Endothelial cell of umbilical vein (primary cell): Measurements from ENCODE around the gene RGSL1. TPM values are rescaled to one million over a fixed set of nuclear protein-coding genes. Genes with fewer than 3 reads are reported as not detected.

Experiments used
- BruUV-seq: library from RNA; stranded (reverse); fragments of 400-500 nt; replicated peaks from 2 replicates; lab custom pipeline; 2021; lab: Mats Ljungman, UMichigan
- CTCF ChIA-PET: fragments of 300-600, 350-600 bp; sonication (Branson Sonifier 250); formaldehyde crosslinking; loops from one replicate; lab custom pipeline; 2021; ENCODE audit warnings: antibody characterized with exemption, inconsistent platforms; lab: Charles Lee
- POLR2A ChIA-PET: fragments of 300-600, 350-600 bp; sonication (Branson Sonifier 250); formaldehyde crosslinking; loops from one replicate; lab custom pipeline; 2021; ENCODE audit warnings: antibody characterized with exemption, inconsistent platforms; lab: Charles Lee
- DNase-seq: peaks from one replicate; pipeline ENCODE4 v3.0.0-alpha.2; 2011; ENCODE audit warnings: low read depth, low spot score
- FAIRE-seq: peaks from 2 replicates; lab custom pipeline; 2011; peaks lifted over from hg19 to GRCh38; lab: Jason Lieb, UNC
- H2AFZ ChIP-seq: 2 replicates; pipeline ENCODE4 v1.6.0; 2012; ENCODE audit warnings: low read depth, low read length, control low read depth, inconsistent platforms
- H3K27ac ChIP-seq: 2 replicates; pipeline ENCODE4 v1.5.1; 2011; ENCODE audit warnings: low read depth, mild to moderate bottlenecking, control low read depth, low read length, moderate library complexity; ENCODE audit not compliant: insufficient read depth
- H3K27me3 ChIP-seq, 2 experiments: 2 replicates each; pipeline versions ENCODE4 v1.6.0 to v1.6.1; 2011; ENCODE audit warnings: low read length in 2 of 2, mixed read lengths in 1 of 2; ENCODE audit not compliant: control insufficient read depth in 2 of 2, insufficient read depth in 2 of 2
- H3K36me3 ChIP-seq, 2 experiments: 2 replicates in 1 of 2; 3 replicates in 1 of 2; pipeline ENCODE4 v1.5.1; 2011; ENCODE audit warnings: low read length in 2 of 2, mild to moderate bottlenecking in 1 of 2, moderate library complexity in 1 of 2; ENCODE audit not compliant: control insufficient read depth in 2 of 2, insufficient read depth in 2 of 2; ENCODE audit errors: extremely low read depth in 1 of 2
- H3K4me1 ChIP-seq: 3 replicates; pipeline ENCODE4 v1.5.1; 2011; ENCODE audit warnings: mild to moderate bottlenecking, low read length; ENCODE audit not compliant: control insufficient read depth, insufficient read depth; ENCODE audit errors: extremely low read depth
- H3K4me2 ChIP-seq: 2 replicates; pipeline ENCODE4 v1.6.1; 2011; ENCODE audit warnings: low read length, control low read depth, mixed read lengths; ENCODE audit not compliant: insufficient read depth
- H3K4me3 ChIP-seq, 3 experiments: fragments of 200-600 bp in 1 of 3; sonication (generic), shearing (Covaris generic) in 1 of 3; replicated peaks in 1 of 3; 2 replicates each; pipeline ENCODE4 v1.5.1; 2011 to 2016; ENCODE audit warnings: control low read depth in 3 of 3, low read length in 3 of 3, mild to moderate bottlenecking in 2 of 3, inconsistent platforms in 1 of 3, low read depth in 1 of 3, moderate library complexity in 1 of 3; ENCODE audit not compliant: insufficient read depth in 1 of 3
- H3K79me2 ChIP-seq: 2 replicates; pipeline ENCODE4 v1.6.0; 2012; ENCODE audit warnings: low read length, inconsistent platforms; ENCODE audit not compliant: control insufficient read depth, insufficient read depth
- H3K9ac ChIP-seq: replicated peaks from 2 replicates; pipeline ENCODE3; 2011; ENCODE audit warnings: low read length, control low read depth; ENCODE audit not compliant: insufficient read depth; ENCODE audit errors: extremely low read depth
- H3K9me1 ChIP-seq: replicated peaks from 3 replicates; pipeline ENCODE4 v1.6.0; 2011; ENCODE audit warnings: mild to moderate bottlenecking, low read length; ENCODE audit not compliant: control insufficient read depth, insufficient read depth; ENCODE audit errors: extremely low read depth
- H3K9me3 ChIP-seq: replicated peaks from 2 replicates; pipeline ENCODE4 v1.5.1; 2012; ENCODE audit warnings: low read length, inconsistent platforms; ENCODE audit not compliant: control insufficient read depth, insufficient read depth
- H4K20me1 ChIP-seq: replicated peaks from 2 replicates; pipeline ENCODE3; 2011; ENCODE audit warnings: mild to moderate bottlenecking, low read length; ENCODE audit not compliant: control insufficient read depth, insufficient read depth; ENCODE audit errors: extremely low read depth
- CTCF ChIP-seq, 2 donors: IDR thresholded peaks; 1 replicate in 1 of 2; 2 replicates in 1 of 2; pipeline ENCODE4 v1.5.1; 2011; ENCODE audit warnings: low read length in 2 of 2, mild to moderate bottlenecking in 2 of 2, moderate library complexity in 2 of 2, control low read depth in 1 of 2, inconsistent platforms in 1 of 2, low read depth in 1 of 2; ENCODE audit not compliant: insufficient read depth in 1 of 2; ENCODE audit errors: extremely low read depth in 1 of 2
- EZH2 ChIP-seq: IDR thresholded peaks from 2 replicates; pipeline ENCODE4 v1.6.1; 2012; ENCODE audit warnings: borderline replicate concordance, low read depth, mild to moderate bottlenecking, moderate library complexity, low read length, inconsistent platforms; ENCODE audit not compliant: severe bottlenecking
- GATA2 ChIP-seq: IDR thresholded peaks from 2 replicates; pipeline ENCODE4 v1.7.0; 2011; ENCODE audit warnings: low read depth, mild to moderate bottlenecking, moderate library complexity, mixed read lengths, low read length; ENCODE audit not compliant: insufficient read length, insufficient read depth
- JUN ChIP-seq: IDR thresholded peaks from 2 replicates; pipeline ENCODE4 v1.6.1; 2011; ENCODE audit warnings: borderline replicate concordance, low read depth; ENCODE audit not compliant: insufficient read length, insufficient read depth
- MYC ChIP-seq: IDR thresholded peaks from one replicate; pipeline ENCODE4 v1.6.1; 2011; ENCODE audit warnings: mild to moderate bottlenecking, low read depth, low read length
- POLR2A ChIP-seq: IDR thresholded peaks from 2 replicates; pipeline ENCODE4 v1.6.1; 2012; ENCODE audit warnings: low read depth, mild to moderate bottlenecking, control low read depth, low read length
- POLR2AphosphoS5 ChIP-seq: IDR thresholded peaks from 2 replicates; pipeline ENCODE4 v1.6.1; 2012; ENCODE audit warnings: low read depth, mild to moderate bottlenecking, control low read depth, low read length, moderate library complexity; ENCODE audit not compliant: insufficient read depth
- dilution Hi-C: fragments of 300-500 bp; cut with MboI; formaldehyde crosslinking; loops from one replicate; pipeline ENCODE4 v1.15.0; 2019; ENCODE audit warnings: low sequenced_read_pairs; ENCODE audit not compliant: extremely low pct_ligation_motif_present
- intact Hi-C: fragments of 100-400 bp; cut with micrococcal nuclease; formaldehyde crosslinking; loops from one replicate; pipeline ENCODE4 v1.10.0; 2022
- polyA plus RNA-seq, 4 experiments: library from polyadenylated mRNA; depleted of rRNA in 3 of 4; stranded (reverse) in 3 of 4; unstranded in 1 of 4; fragments of >200 nt; gene quantifications; 2 replicates each; pipeline versions ENCODE4 v1.2.1 to v1.2.3, GENCODE V29; 2011 to 2012; ENCODE audit warnings: missing spikeins in 1 of 4
- total RNA-seq: library from RNA; stranded (reverse); gene quantifications from 2 replicates; pipeline ENCODE4 v1.2.3, GENCODE V29; 2021

The RGSL1 gene
- total and polyA plus RNA-seq, 2 donors (not counting 3 experiments of a cell fraction or from before 2014, with no cell fraction given): not detected

- no peak for TF ChIP-seq EZH2
- TF ChIP-seq MYC: no peak
- no peak for TF ChIP-seq JUN
- no peak for TF ChIP-seq POLR2AphosphoS5
- no peak for TF ChIP-seq CTCF (IDR thresholded peaks at IDR 0.05; ENCODE audit: extremely low read depth in 1 of 2, insufficient read depth in 1 of 2, low read depth in 1 of 2, low read length in 2 of 2)
- no peak for TF ChIP-seq GATA2
- no peak for TF ChIP-seq POLR2A
Observed at GRCh38 chr1:182404781-182405180, 45.2 kb upstream of the RGSL1 start.

More at GRCh38 chr1:182404781-182405180, 45.2 kb upstream of the RGSL1 start:
- ChIA-PET POLR2A (no interaction called here), CTCF (interaction anchor here (1.3 kb wide), 1 partner anchor 262 kb away, joined by 3 read pairs; no protein-coding TSS in a partner anchor)
- Histone ChIP-seq H2AFZ (no peak overlapping the region), H3K4me1 (no peaks in the 10 kb centered on the region), H3K36me3 (no peaks in the 10 kb centered on the region), H3K9ac (no peak overlapping the region), H3K4me3 (no peak overlapping the region), H3K79me2 (no peaks in the 10 kb centered on the region), H3K27me3 (peaks cover 0 to 3% of the 10 kb centered on the region in 2 experiments), H3K9me1 (no peaks in the 10 kb centered on the region), H4K20me1 (no peaks in the 10 kb centered on the region), H3K9me3 (no peaks in the 10 kb centered on the region), H3K4me2 (no peak overlapping the region), H3K27ac (no peak overlapping the region)
- dilution Hi-C loops (no loop called here), intact Hi-C loops (no loop called here)
- DNase-seq (no peak), FAIRE-seq (no peak)
- BruUV-seq: no TSS peak
